Neural cell (in vitro differentiated cells): ENCODE results near the gene RAD51B.

Experiments used
- EP300 ChIP-seq: fragments of 450-650 bp; conservative IDR thresholded peaks from 2 replicates; pipeline ENCODE4 v1.6.1; 2014; ENCODE audit warnings: antibody characterized with exemption, mild to moderate bottlenecking, moderate library complexity; ENCODE audit not compliant: poor library complexity, severe bottlenecking
- EZH2 ChIP-seq: fragments of 200-600, 300-800 bp; shearing (Covaris generic), sonication (generic); IDR thresholded peaks from 2 replicates; pipeline ENCODE4 v1.6.1; 2014; ENCODE audit warnings: antibody characterized with exemption, low read length, borderline replicate concordance, mild to moderate bottlenecking; ENCODE audit not compliant: insufficient read depth, poor library complexity, severe bottlenecking
- POLR2AphosphoS5 ChIP-seq: IDR thresholded peaks from 2 replicates; pipeline ENCODE4 v1.6.1; 2012
- RAD21 ChIP-seq: fragments of 450-650 bp; conservative IDR thresholded peaks from 2 replicates; pipeline ENCODE4 v1.6.1; 2014; ENCODE audit warnings: antibody characterized with exemption, mild to moderate bottlenecking, moderate library complexity
- SMC3 ChIP-seq: fragments of 450-650 bp; conservative IDR thresholded peaks from 2 replicates; pipeline ENCODE4 v1.6.1; 2014; ENCODE audit warnings: antibody characterized with exemption, mild to moderate bottlenecking, moderate library complexity; ENCODE audit not compliant: poor library complexity
- TF ChIP-seq, protein P1 (sequence below): fragments of 450-650 bp; IDR thresholded peaks from 2 replicates; pipeline ENCODE4 v1.5.1; 2014; ENCODE audit warnings: antibody characterized with exemption, mild to moderate bottlenecking, moderate library complexity; ENCODE audit not compliant: poor library complexity, severe bottlenecking
- TF ChIP-seq, protein P2 (sequence below): IDR thresholded peaks from 2 replicates; pipeline ENCODE4 v1.6.1; 2012; ENCODE audit warnings: borderline replicate concordance

DNA sequence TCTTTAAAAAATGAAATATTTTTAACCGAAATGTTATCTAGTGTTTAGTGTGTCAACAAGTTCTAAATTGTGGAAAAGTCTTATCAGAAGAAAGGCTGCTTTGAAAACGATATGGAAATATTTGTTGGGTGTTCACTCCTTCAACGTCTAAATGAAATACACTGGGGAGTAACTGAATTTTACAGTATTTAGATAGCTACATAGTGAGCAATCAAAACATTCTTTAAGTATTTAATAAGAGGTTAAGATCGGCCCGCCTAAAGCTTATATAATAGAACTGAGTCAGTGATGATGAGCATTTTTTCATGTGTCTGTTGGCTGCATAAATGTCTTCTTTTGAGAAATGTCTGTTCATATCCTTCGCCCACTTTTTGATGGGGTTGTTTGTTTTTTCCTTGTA is 228.3 kb downstream of the RAD51B start:
- TF ChIP-seq, protein P1, sequence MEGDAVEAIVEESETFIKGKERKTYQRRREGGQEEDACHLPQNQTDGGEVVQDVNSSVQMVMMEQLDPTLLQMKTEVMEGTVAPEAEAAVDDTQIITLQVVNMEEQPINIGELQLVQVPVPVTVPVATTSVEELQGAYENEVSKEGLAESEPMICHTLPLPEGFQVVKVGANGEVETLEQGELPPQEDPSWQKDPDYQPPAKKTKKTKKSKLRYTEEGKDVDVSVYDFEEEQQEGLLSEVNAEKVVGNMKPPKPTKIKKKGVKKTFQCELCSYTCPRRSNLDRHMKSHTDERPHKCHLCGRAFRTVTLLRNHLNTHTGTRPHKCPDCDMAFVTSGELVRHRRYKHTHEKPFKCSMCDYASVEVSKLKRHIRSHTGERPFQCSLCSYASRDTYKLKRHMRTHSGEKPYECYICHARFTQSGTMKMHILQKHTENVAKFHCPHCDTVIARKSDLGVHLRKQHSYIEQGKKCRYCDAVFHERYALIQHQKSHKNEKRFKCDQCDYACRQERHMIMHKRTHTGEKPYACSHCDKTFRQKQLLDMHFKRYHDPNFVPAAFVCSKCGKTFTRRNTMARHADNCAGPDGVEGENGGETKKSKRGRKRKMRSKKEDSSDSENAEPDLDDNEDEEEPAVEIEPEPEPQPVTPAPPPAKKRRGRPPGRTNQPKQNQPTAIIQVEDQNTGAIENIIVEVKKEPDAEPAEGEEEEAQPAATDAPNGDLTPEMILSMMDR, result no peak
- TF ChIP-seq POLR2AphosphoS5, result no peak
- TF ChIP-seq, protein P2, sequence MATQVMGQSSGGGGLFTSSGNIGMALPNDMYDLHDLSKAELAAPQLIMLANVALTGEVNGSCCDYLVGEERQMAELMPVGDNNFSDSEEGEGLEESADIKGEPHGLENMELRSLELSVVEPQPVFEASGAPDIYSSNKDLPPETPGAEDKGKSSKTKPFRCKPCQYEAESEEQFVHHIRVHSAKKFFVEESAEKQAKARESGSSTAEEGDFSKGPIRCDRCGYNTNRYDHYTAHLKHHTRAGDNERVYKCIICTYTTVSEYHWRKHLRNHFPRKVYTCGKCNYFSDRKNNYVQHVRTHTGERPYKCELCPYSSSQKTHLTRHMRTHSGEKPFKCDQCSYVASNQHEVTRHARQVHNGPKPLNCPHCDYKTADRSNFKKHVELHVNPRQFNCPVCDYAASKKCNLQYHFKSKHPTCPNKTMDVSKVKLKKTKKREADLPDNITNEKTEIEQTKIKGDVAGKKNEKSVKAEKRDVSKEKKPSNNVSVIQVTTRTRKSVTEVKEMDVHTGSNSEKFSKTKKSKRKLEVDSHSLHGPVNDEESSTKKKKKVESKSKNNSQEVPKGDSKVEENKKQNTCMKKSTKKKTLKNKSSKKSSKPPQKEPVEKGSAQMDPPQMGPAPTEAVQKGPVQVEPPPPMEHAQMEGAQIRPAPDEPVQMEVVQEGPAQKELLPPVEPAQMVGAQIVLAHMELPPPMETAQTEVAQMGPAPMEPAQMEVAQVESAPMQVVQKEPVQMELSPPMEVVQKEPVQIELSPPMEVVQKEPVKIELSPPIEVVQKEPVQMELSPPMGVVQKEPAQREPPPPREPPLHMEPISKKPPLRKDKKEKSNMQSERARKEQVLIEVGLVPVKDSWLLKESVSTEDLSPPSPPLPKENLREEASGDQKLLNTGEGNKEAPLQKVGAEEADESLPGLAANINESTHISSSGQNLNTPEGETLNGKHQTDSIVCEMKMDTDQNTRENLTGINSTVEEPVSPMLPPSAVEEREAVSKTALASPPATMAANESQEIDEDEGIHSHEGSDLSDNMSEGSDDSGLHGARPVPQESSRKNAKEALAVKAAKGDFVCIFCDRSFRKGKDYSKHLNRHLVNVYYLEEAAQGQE, result no peak
- no peak for TF ChIP-seq EP300
- no peak for TF ChIP-seq SMC3
- no peak for TF ChIP-seq EZH2
- TF ChIP-seq RAD21, result no peak
